C4-2B (cell line): ENCODE results near the gene CNTNAP5.

ENCODE experiments used
- CTCF ChIP-seq: fragments of 450-650 bp; conservative IDR thresholded peaks from 2 replicates; pipeline ENCODE4 v1.5.1; 2017; ENCODE audit warnings: mild to moderate bottlenecking
- ZFX ChIP-seq: fragments of 450-650 bp; IDR thresholded peaks from 2 replicates; pipeline ENCODE4 v1.6.1; 2017

- TF ChIP-seq CTCF (no peak), ZFX (no peak)
Measured at GRCh38 chr2:124353656-124354055, 328.6 kb downstream of the CNTNAP5 start.
